Activated CD4-positive, alpha-beta T cell treated with anti-CD3 and anti-CD28 coated beads, Interleukin-2, amount 50 U/mL, for 16 hours (primary cell): ENCODE results near the gene TMCC2.
"Not testable (repeated sequence)": the region's sequence is repeated elsewhere in the genome, so short reads cannot be mapped to it uniquely, and the experiment has no call there.

Source experiments
- DNase-seq: peaks from one replicate; pipeline ENCODE4 v3.0.0-alpha.2; 2020

TMCC2 gene

GRCh38 chr1:205227584-205228013 is at the start of gene TMCC2:
Gene TMCC2 (plus strand): TSS chr1:205227946. CDS start chr1:205228565, 619 bp downstream.
- DNase-seq = peak; percentile 87

GRCh38 chr1:205179842-205180241 is 47.9 kb upstream of the TMCC2 start:
- DNase-seq = peak; percentile 32

- not testable (repeated sequence) for DNase-seq
Observed at GRCh38 chr1:205180331-205180730, 47.4 kb upstream of the TMCC2 start.

GRCh38 chr1:205182930-205183329 is 44.8 kb upstream of the TMCC2 start:
- no peak for DNase-seq

- DNase-seq = no peak
Observed at GRCh38 chr1:205183676-205184335, 43.9 kb upstream of the TMCC2 start.

GRCh38 chr1:205186191-205186590 is 41.6 kb upstream of the TMCC2 start:
- DNase-seq = peak; percentile 75

GRCh38 chr1:205187420-205187819 is 40.3 kb upstream of the TMCC2 start:
- DNase-seq = no peak

- no peak for DNase-seq
Observed at GRCh38 chr1:205188098-205188497, 39.6 kb upstream of the TMCC2 start.

GRCh38 chr1:205188596-205188995 is 39.1 kb upstream of the TMCC2 start:
- DNase-seq = no peak

- no peak for DNase-seq
Observed at GRCh38 chr1:205189131-205189530, 38.6 kb upstream of the TMCC2 start.

- no peak for DNase-seq
Observed at GRCh38 chr1:205190845-205191577, 36.7 kb upstream of the TMCC2 start.

GRCh38 chr1:205191622-205192021 is 36.1 kb upstream of the TMCC2 start:
- DNase-seq = no peak

- no peak for DNase-seq
Observed at GRCh38 chr1:205192287-205192686, 35.5 kb upstream of the TMCC2 start.

- peak; percentile 81 for DNase-seq
Observed at GRCh38 chr1:205199090-205199930, 28.4 kb upstream of the TMCC2 start.

GRCh38 chr1:205199931-205200299 is 27.8 kb upstream of the TMCC2 start:
- DNase-seq = no peak

GRCh38 chr1:205204552-205204951 is 23.2 kb upstream of the TMCC2 start:
- no peak for DNase-seq

GRCh38 chr1:205205055-205205454 is 22.7 kb upstream of the TMCC2 start:
- DNase-seq = no peak

- DNase-seq = no peak
Observed at GRCh38 chr1:205208811-205209210, 18.9 kb upstream of the TMCC2 start.

GRCh38 chr1:205210756-205211168 is 17.0 kb upstream of the TMCC2 start:
- no peak for DNase-seq

- DNase-seq = peak; percentile 95
Observed at GRCh38 chr1:205211169-205211838, 16.4 kb upstream of the TMCC2 start, which contains the start of gene DSTYK. Gene DSTYK (minus strand): TSS chr1:205211702. CDS start chr1:205211535, 167 bp downstream.

- no peak for DNase-seq
Observed at GRCh38 chr1:205211839-205212536, 15.8 kb upstream of the TMCC2 start.

- DNase-seq = no peak
Observed at GRCh38 chr1:205214756-205215155, 13.0 kb upstream of the TMCC2 start.
